Measurements from ENCODE around the gene MBD1. TPM values are rescaled to one million over a fixed set of nuclear protein-coding genes. Genes with fewer than 3 reads are reported as not detected.
A peak's percentile ranks its signal among the peaks of the same experiment; 100 is the strongest.

Gene MBD1
- total and polyA plus RNA-seq, 12 donors = 29.5 to 59.0 (median 45.1) TPM

- Histone ChIP-seq H3K36me3 (no peaks in the 10 kb centered on the region), H3K27me3 (peaks cover 0 to 31% (median 13%) of the 10 kb centered on the region in 7 donors), H3K27ac (peak overlapping the region in 2 of 10 donors; percentile 5 to 60), H3K9me3 (peaks cover 0 to 10% (median 0%) of the 10 kb centered on the region in 11 donors), H3K4me3 (peak overlapping the region in 9 of 10 donors; percentile 22 to 57 (median 56)), H3K4me1 (peaks cover 0 to 21% (median 7%) of the 10 kb centered on the region in 9 donors)
- intact Hi-C loops (cut with DNase I) = no loop called here
- 6 to 9% methylated on average over 26 of the region's 26 CpGs for WGBS, 2 donors
- TF ChIP-seq, protein P1, sequence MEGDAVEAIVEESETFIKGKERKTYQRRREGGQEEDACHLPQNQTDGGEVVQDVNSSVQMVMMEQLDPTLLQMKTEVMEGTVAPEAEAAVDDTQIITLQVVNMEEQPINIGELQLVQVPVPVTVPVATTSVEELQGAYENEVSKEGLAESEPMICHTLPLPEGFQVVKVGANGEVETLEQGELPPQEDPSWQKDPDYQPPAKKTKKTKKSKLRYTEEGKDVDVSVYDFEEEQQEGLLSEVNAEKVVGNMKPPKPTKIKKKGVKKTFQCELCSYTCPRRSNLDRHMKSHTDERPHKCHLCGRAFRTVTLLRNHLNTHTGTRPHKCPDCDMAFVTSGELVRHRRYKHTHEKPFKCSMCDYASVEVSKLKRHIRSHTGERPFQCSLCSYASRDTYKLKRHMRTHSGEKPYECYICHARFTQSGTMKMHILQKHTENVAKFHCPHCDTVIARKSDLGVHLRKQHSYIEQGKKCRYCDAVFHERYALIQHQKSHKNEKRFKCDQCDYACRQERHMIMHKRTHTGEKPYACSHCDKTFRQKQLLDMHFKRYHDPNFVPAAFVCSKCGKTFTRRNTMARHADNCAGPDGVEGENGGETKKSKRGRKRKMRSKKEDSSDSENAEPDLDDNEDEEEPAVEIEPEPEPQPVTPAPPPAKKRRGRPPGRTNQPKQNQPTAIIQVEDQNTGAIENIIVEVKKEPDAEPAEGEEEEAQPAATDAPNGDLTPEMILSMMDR (IDR thresholded peaks at IDR 0.05) = no peak
- DNase-seq = peak; percentile 86 to 93
- peak; percentile 95 to 99 (median 98) for ATAC-seq
These were observed 26.6 kb upstream of the MBD1 start for GRCh38 chr18:50307738-50308470.

- intact Hi-C loops (cut with DNase I) = no loop called here
- 3% methylated on average over 8 of the region's 8 CpGs for WGBS, 2 donors
- peak in 1 of 8 donors; percentile 44 for ATAC-seq
- Histone ChIP-seq H3K36me3 (no peaks in the 10 kb centered on the region), H3K27me3 (peaks cover 0 to 36% (median 17%) of the 10 kb centered on the region in 7 donors), H3K9me3 (peaks cover 0 to 10% (median 0%) of the 10 kb centered on the region in 11 donors), H3K4me1 (peaks cover 0 to 21% (median 7%) of the 10 kb centered on the region in 9 donors), H3K4me3 (peak overlapping the region in 9 of 10 donors; percentile 22 to 57 (median 56)), H3K27ac (peak overlapping the region in 1 of 10 donors; percentile 60)
- TF ChIP-seq, protein P1 (IDR thresholded peaks at IDR 0.05) = no peak
- no peak for DNase-seq
These were observed 26.0 kb upstream of the MBD1 start for GRCh38 chr18:50307400-50307737.

DNA sequence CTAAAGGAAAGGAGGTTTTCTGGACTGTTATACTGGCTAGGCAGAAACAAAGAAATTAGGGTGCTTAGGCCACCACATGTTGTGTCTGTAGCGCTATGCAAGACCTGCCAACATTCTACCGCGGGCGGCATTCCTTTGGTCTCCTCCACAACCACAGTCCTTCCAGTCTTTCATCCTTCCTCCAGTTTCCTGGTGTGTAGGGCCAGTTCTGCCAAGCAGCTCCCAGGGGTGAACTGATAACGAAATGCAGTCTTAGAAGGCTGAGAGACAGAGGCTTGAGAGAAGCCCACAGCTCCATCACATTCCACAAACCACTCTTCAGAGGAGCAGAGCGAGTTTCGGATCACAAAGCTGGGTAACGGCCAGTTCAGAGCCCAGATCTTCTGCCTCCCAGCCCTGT lies 25.6 kb upstream of the MBD1 start:
- H3K27ac ChIP-seq = peak overlapping the region in 1 of 10 donors; percentile 60
- no peak for DNase-seq
- H3K36me3 ChIP-seq = no peaks in the 10 kb centered on the region
- TF ChIP-seq, protein P1 (IDR thresholded peaks at IDR 0.05) = no peak
- intact Hi-C loops (cut with DNase I) = no loop called here
- peaks cover 0 to 21% (median 7%) of the 10 kb centered on the region in 9 donors for H3K4me1 ChIP-seq
- peak in 3 of 8 donors; percentile 14 to 38 (median 15) for ATAC-seq
- 32 to 44% methylated on average over 8 of the region's 8 CpGs for WGBS, 2 donors
- H3K4me3 ChIP-seq = peak overlapping the region in 8 of 10 donors; percentile 38 to 57 (median 56)
- peaks cover 0 to 40% (median 21%) of the 10 kb centered on the region in 7 donors for H3K27me3 ChIP-seq
- peaks cover 0 to 10% (median 0%) of the 10 kb centered on the region in 11 donors for H3K9me3 ChIP-seq

- Histone ChIP-seq H3K9me3 (peaks cover 0 to 10% (median 0%) of the 10 kb centered on the region in 11 donors), H3K4me3 (no peak overlapping the region), H3K27me3 (peaks cover 9 to 72% (median 55%) of the 10 kb centered on the region in 7 donors), H3K4me1 (peaks cover 0 to 16% (median 13%) of the 10 kb centered on the region in 9 donors), H3K27ac (no peak overlapping the region), H3K36me3 (no peaks in the 10 kb centered on the region)
- DNase-seq (no peak), ATAC-seq (no peak)
- TF ChIP-seq, protein P1 (IDR thresholded peaks at IDR 0.05) = no peak
- 51 to 66% methylated on average over 5 of the region's 5 CpGs for WGBS, 2 donors
- intact Hi-C loops (cut with DNase I) = no loop called here
These were observed 19.8 kb upstream of the MBD1 start for GRCh38 chr18:50301074-50301473.
